Fibroblast of lung (primary cell): Measurements from ENCODE around the gene REV1.

Source experiments
- CTCF ChIP-seq, 2 donors: IDR thresholded peaks in 1 of 2; conservative IDR thresholded peaks in 1 of 2; 1 replicate in 1 of 2; 2 replicates in 1 of 2; pipeline ENCODE4 v1.5.1; 2011 to 2012; ENCODE audit warnings: low read length in 2 of 2, control low read depth in 1 of 2, inconsistent platforms in 1 of 2, low read depth in 1 of 2, mild to moderate bottlenecking in 1 of 2
- EZH2 ChIP-seq: IDR thresholded peaks from 2 replicates; pipeline ENCODE4 v1.5.1; 2012; ENCODE audit warnings: low read length, control low read depth, mild to moderate bottlenecking; ENCODE audit errors: missing control alignments

GRCh38 chr2:99417396-99417795 is 72.4 kb downstream of the REV1 start:
- TF ChIP-seq CTCF (conservative IDR thresholded peaks at IDR 0.05 in 1 of 2, IDR thresholded peaks at IDR 0.05 in 1 of 2; ENCODE audit: low read depth in 1 of 2, low read length in 2 of 2) = no peak
- no peak for TF ChIP-seq EZH2
